Heart left ventricle (tissue), 16 donors: ENCODE results near the gene PASK. TPM values are rescaled to one million over a fixed set of nuclear protein-coding genes. Genes with fewer than 3 reads are reported as not detected.

Experiments
- ATAC-seq, 4 donors: fragments of 200-7000 bp; cut with Tn5 transposase; one replicate each; pipeline ENCODE4 v1.9.1; 2020 to 2022; ENCODE audit warnings: moderate library complexity in 4 of 4, mild to moderate bottlenecking in 3 of 4, moderate number of reproducible peaks in 1 of 4
- DNase-seq, 5 donors: peaks; one replicate each; pipeline ENCODE4 v3.0.0-alpha.2; 2020
- H3K27ac ChIP-seq, 12 donors: fragments of 200-600 bp; sonication (generic) in 4 of 12; one replicate each; pipeline versions ENCODE4 v1.5.0 to v1.8.0; 2016 to 2022; ENCODE audit warnings: mild to moderate bottlenecking in 2 of 12
- H3K27me3 ChIP-seq, 9 donors: fragments of 200-600 bp; sonication (generic) in 2 of 9; one replicate each; pipeline versions ENCODE4 v1.5.1 to v1.8.0; 2016 to 2022; ENCODE audit warnings: mild to moderate bottlenecking in 3 of 9
- H3K36me3 ChIP-seq, 9 donors: fragments of 200-600 bp; sonication (generic) in 2 of 9; one replicate each; pipeline versions ENCODE4 v1.5.0 to v1.8.0; 2018 to 2022; ENCODE audit warnings: mild to moderate bottlenecking in 2 of 9
- H3K4me1 ChIP-seq, 12 donors: fragments of 200-600 bp; sonication (generic) in 4 of 12; one replicate each; pipeline versions ENCODE4 v1.5.0 to v1.8.0; 2016 to 2022; ENCODE audit warnings: mild to moderate bottlenecking in 3 of 12
- H3K4me3 ChIP-seq, 12 donors: fragments of 200-600 bp; sonication (generic) in 4 of 12; one replicate each; pipeline versions ENCODE4 v1.5.0 to v1.8.0; 2017 to 2022; ENCODE audit warnings: mild to moderate bottlenecking in 9 of 12, moderate library complexity in 4 of 12
- H3K9me3 ChIP-seq, 12 donors: fragments of 200-600 bp; sonication (generic) in 4 of 12; one replicate each; pipeline versions ENCODE4 v1.5.0 to v1.8.0; 2016 to 2022; ENCODE audit warnings: mild to moderate bottlenecking in 1 of 12
- POLR2A ChIP-seq, 2 donors: fragments of 450-650 bp; IDR thresholded peaks; one replicate each; pipeline ENCODE4 v1.6.1; 2017; ENCODE audit warnings: antibody characterized with exemption in 2 of 2, mild to moderate bottlenecking in 2 of 2, moderate library complexity in 2 of 2
- WGBS, 4 donors: extraction: QIAGEN DNeasy Blood & Tissue Kit in 2 of 4; methylation state at CpG; one replicate each; pipeline versions ENCODE4 v1.1.5 to v1.1.7; 2013 to 2018; 5-methylcytosine and 5-hydroxymethylcytosine counted together
- intact Hi-C, 10 donors: fragments of 100-400 bp; cut with DNase I; formaldehyde crosslinking; loops; one replicate each; pipeline versions ENCODE4 v1.11.1 to v1.14.2; 2022
- polyA plus RNA-seq, 2 donors: library from polyadenylated mRNA; stranded (reverse); fragments of 200-250 nt; gene quantifications; one replicate each; pipeline ENCODE4 v1.2.3, GENCODE V29; 2013
- total RNA-seq, 9 donors: library from RNA; depleted of rRNA in 2 of 9; stranded (reverse); fragments of >200 nt in 2 of 9; fragmentation: NEBNext Ultra II Directional in 3 of 9; extraction: Animal tissue kit (Norgen Biotek cat#: 25700) in 3 of 9; gene quantifications; one replicate each; pipeline versions ENCODE4 v1.1.0 to v1.2.4, GENCODE V29; 2016 to 2023
- TF ChIP-seq, protein P1 (sequence below), 12 donors: fragments of 200-600 bp; sonication (generic) in 4 of 12; IDR thresholded peaks; one replicate each; pipeline versions ENCODE4 v1.5.0 to v1.8.0; 2018 to 2022; ENCODE audit warnings: antibody characterized with exemption in 12 of 12, mild to moderate bottlenecking in 5 of 12
- donor health status: ischemic (EF 13 %, LVEDD 7.1; RV severe dilation, severe dysfunction).
- donor health status: healthy with polysubstance abuse.
- donor health status: DM: no; HTN: yes; CAD: no.
- donor health status: DM: no; HTN: no; CAD: no.
- donor health status: ischemic (EF 25% LVEDD 6.9; RV normal size, moderate dysfunction).
- donor health status: ischemic (EF 25% LVEDD 5.7; RV mildly dilated, moderate dysfunction).
- donor health status: healthy.
- donor health status: DM: yes; HTN: yes; CAD: no.
- donor health status: ischemic (EF 35%, LVEDD 5.7; RV mildly dilated, moderate dysfunction).
- donor health status: nonischemic (EF 11% LVEDD 7.7; RV severe dilation, severe dysfunction).
- donor health status: DM: yes; HTN: yes; CAD: no.
- donor health status: PGD.
- donor health status: ischemic (EF 29% LVEDD 5.4; RV normal size, mild dysfunction).
- donor health status: nonischemic (EF 23%, LVEDD 6.1; RV moderate dilation, normal function).

Gene PASK
- total and polyA plus RNA-seq, 11 donors = 0.60 to 6.3 (median 1.6) TPM

GRCh38 chr2:241118737-241119505 is 30.4 kb downstream of the PASK start:
- Histone ChIP-seq H3K36me3 (peaks cover 0 to 6% (median 0%) of the 10 kb centered on the region in 9 donors), H3K4me3 (no peak overlapping the region), H3K27ac (no peak overlapping the region), H3K27me3 (no peaks in the 10 kb centered on the region), H3K4me1 (no peaks in the 10 kb centered on the region), H3K9me3 (peaks cover 0 to 5% (median 0%) of the 10 kb centered on the region in 12 donors)
- 92 to 94% (median 93%) methylated on average over 14 to 24 of the region's 24 CpGs for WGBS, 4 donors
- intact Hi-C loops = no loop called here
- no peak for TF ChIP-seq POLR2A (IDR thresholded peaks at IDR 0.05)
- TF ChIP-seq, protein P1, sequence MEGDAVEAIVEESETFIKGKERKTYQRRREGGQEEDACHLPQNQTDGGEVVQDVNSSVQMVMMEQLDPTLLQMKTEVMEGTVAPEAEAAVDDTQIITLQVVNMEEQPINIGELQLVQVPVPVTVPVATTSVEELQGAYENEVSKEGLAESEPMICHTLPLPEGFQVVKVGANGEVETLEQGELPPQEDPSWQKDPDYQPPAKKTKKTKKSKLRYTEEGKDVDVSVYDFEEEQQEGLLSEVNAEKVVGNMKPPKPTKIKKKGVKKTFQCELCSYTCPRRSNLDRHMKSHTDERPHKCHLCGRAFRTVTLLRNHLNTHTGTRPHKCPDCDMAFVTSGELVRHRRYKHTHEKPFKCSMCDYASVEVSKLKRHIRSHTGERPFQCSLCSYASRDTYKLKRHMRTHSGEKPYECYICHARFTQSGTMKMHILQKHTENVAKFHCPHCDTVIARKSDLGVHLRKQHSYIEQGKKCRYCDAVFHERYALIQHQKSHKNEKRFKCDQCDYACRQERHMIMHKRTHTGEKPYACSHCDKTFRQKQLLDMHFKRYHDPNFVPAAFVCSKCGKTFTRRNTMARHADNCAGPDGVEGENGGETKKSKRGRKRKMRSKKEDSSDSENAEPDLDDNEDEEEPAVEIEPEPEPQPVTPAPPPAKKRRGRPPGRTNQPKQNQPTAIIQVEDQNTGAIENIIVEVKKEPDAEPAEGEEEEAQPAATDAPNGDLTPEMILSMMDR (IDR thresholded peaks at IDR 0.05) = no peak
- DNase-seq (no peak), ATAC-seq (no peak)

- TF ChIP-seq POLR2A (IDR thresholded peaks at IDR 0.05) = no peak
- TF ChIP-seq, protein P1 (IDR thresholded peaks at IDR 0.05) = no peak
- intact Hi-C loops = no loop called here
- ATAC-seq (no peak), DNase-seq (no peak)
- Histone ChIP-seq H3K4me1 (no peaks in the 10 kb centered on the region), H3K27ac (no peak overlapping the region), H3K4me3 (no peak overlapping the region), H3K9me3 (peaks cover 0 to 5% (median 0%) of the 10 kb centered on the region in 12 donors), H3K27me3 (no peaks in the 10 kb centered on the region), H3K36me3 (peaks cover 0 to 6% (median 0%) of the 10 kb centered on the region in 9 donors)
- 91 to 93% (median 93%) methylated on average over 32 of the region's 32 CpGs for WGBS, 4 donors
Measured at GRCh38 chr2:241116606-241117560, 32.4 kb downstream of the PASK start.

- Histone ChIP-seq H3K4me1 (no peaks in the 10 kb centered on the region), H3K27me3 (no peaks in the 10 kb centered on the region), H3K27ac (no peak overlapping the region), H3K4me3 (no peak overlapping the region), H3K36me3 (peaks cover 0 to 6% (median 0%) of the 10 kb centered on the region in 9 donors), H3K9me3 (no peaks in the 10 kb centered on the region)
- TF ChIP-seq, protein P1 (IDR thresholded peaks at IDR 0.05) = no peak
- TF ChIP-seq POLR2A (IDR thresholded peaks at IDR 0.05) = no peak
- ATAC-seq (no peak), DNase-seq (no peak)
- intact Hi-C loops = no loop called here
- WGBS, 4 donors = 72 to 87% (median 81%) methylated on average over 8 of the region's 8 CpGs
Measured at GRCh38 chr2:241115361-241115760, 33.9 kb downstream of the PASK start.

GRCh38 chr2:241114836-241115235 is 34.4 kb downstream of the PASK start:
- no peak for DNase-seq
- H3K4me1 ChIP-seq = no peaks in the 10 kb centered on the region
- 91 to 97% (median 93%) methylated on average over 11 of the region's 11 CpGs for WGBS, 4 donors
- TF ChIP-seq POLR2A (IDR thresholded peaks at IDR 0.05) = no peak
- TF ChIP-seq, protein P1 (IDR thresholded peaks at IDR 0.05) = no peak
- no peak overlapping the region for H3K27ac ChIP-seq
- no peak overlapping the region for H3K4me3 ChIP-seq
- no peak for ATAC-seq
- intact Hi-C loops = no loop called here
- no peaks in the 10 kb centered on the region for H3K9me3 ChIP-seq
- peaks cover 0 to 6% (median 0%) of the 10 kb centered on the region in 9 donors for H3K36me3 ChIP-seq
- H3K27me3 ChIP-seq = no peaks in the 10 kb centered on the region
